HG03469 (cell line): Measurements from ENCODE around the gene PDK1.

Source experiments
- ATAC-seq: cut with Tn5 transposase; IDR thresholded peaks from one replicate; pipeline ENCODE4 v1.9.1; 2021; ENCODE audit warnings: mild to moderate bottlenecking, moderate library complexity, moderate number of reproducible peaks; ENCODE audit not compliant: unreplicated experiment

Gene PDK1

GRCh38 chr2:172596776-172597175 lies 40.9 kb downstream of the PDK1 start:
- no peak for ATAC-seq

DNA sequence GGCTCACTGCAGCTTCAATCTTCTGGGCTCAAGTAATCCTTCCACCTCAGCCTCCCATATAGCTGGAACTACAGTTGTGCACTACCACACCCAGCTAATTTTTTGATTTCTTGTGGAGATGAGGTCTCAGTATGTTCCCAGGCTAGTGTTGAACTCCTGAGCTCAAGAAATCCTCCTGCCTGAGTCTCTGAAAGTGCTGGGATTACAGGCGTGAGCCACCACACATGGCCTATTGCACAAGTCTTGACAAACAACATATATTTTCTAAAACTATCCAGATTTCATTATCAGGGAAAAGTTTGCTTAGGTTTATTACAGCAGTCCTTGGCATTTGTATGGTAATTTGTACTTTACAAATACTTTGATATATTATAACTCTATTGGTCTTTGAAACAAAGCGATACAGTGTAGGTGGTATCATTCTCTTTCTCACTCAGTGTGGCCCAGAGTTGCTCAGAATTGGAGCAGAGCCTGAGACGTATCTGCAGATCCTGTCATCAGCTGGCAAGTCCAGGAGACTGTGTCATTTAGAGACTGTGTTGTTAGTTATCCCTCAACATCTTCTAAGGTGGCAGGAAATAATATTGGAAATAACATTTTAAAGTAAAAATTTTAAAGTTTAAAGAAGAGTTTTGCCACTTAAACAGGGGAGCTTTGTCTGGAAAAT lies 41.4 kb downstream of the PDK1 start:
- no peak for ATAC-seq

DNA sequence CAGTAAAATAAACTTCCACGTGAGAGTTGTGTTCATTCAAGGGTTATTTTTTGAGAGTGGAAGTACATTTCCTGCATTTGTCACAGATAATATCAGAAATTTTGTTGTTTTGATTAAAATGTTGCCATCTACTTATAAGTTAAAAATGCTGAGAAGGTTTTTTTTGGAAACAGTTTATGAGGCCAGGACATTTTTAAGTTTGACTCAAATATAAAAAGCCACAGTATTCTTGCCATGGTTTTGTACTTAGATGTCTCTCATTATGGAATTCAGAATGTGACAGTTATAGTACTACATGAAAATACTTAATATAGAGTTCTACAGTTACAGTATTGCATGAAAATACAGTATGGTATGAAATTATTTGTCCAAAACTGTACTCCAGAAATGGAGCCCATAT lies 44.1 kb downstream of the PDK1 start:
- no peak for ATAC-seq

DNA sequence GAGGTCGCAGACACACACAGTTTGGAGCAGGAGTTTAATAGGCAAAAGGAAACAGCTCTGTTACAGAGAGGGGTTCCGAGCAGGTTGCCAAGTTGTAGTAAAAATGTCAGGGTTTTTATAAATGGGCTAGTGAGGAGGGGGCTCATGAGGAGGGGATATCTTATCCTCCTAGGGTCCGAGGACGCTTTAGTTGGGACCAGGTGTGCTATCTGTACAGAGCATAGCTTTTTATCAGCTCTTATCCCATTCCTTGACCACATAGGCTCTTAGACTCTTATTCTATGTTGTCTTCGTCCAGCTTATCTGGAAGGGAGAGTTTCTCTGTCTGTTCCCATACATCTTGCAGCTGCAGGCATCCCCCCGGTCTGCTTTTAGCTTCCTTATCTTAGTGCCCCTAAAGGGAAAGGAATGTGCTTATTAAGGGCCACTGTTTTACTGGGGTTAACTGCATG lies 44.7 kb downstream of the PDK1 start:
- no peak for ATAC-seq

GRCh38 chr2:172606285-172606684 lies 50.4 kb downstream of the PDK1 start:
- ATAC-seq, result no peak

DNA sequence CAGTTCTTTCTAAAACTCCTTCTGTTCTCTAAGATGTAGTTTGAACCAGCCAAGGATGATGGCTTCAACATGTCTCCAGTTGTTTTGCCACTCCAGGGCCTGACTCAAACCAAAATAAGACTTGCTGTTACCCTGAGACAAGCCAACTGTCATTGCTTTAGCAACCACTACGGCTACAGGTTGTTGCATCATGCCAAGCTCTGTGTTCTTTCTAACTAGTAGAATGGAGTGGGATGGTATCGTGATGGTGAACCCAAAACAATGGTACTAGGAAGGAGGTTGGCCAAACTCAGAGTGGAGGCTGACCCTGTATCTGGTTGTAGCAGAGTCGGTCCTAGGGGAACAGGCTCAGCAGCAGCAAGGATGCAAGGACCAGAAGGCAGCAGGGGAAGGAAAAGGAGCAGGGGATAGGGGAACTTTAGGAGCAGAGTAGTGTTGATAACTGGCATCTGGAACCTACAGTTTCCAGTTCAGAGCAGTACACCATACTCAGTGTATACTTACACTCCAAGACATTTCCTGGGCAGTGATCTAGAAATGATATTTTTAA lies 51.6 kb downstream of the PDK1 start:
- ATAC-seq, result no peak

DNA sequence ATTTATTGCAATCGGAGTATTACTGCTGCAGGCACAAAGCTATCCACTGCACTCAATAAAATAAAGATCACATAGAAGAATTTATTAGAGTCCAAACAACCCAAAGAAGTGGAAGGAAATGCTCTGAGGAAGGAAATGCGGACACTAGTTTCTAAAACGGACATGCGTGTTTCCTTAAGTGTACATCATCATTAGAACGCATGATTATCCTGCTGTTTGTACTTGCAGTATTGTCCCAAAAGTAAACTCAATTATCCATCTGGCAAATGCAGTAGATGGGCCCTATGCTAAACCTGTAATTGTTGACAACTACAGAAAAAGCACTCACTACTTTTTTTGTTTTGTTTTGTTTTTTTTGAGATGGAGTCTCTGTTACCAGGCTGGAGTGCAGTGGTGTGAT lies 53.6 kb downstream of the PDK1 start:
- ATAC-seq, result no peak

GRCh38 chr2:172612051-172612450 lies 56.2 kb downstream of the PDK1 start:
- ATAC-seq, result no peak

GRCh38 chr2:172613040-172613439 lies 57.1 kb downstream of the PDK1 start:
- no peak for ATAC-seq

DNA sequence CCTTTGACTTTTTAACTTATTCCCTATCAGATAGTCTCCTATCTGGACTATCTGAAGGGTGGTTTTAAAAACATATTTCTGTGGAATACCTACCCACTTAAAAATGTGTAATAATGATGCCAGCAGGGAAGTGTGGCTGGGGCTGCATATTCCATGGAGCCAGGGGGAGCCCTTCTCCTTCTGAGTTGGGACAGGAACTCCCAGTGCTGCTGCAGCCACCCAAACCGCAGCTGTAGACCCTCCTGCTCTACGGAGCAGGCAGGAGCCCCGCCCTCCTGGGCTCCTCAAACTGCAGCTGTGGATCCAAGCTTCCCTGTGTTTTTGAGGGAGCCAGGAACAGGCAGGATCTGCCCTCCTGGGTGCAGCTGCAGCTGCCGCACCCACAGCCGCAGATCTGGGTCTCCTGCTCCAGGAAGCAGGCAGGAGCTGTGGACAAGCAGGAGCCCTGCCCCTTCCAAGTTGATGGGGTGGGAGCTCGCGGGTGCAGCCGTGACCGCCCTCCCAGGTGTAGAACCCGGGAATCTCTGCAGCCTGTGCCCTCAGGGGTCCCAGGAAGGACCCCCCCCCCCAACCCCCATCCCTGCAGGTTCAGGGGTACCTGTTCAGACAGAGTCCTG lies 57.8 kb downstream of the PDK1 start:
- ATAC-seq, result no peak

- no peak for ATAC-seq
Observed at GRCh38 chr2:172614932-172615331, 59.0 kb downstream of the PDK1 start.

GRCh38 chr2:172615727-172616261 lies 59.9 kb downstream of the PDK1 start:
- no peak for ATAC-seq

- no peak for ATAC-seq
Observed at GRCh38 chr2:172617115-172617514, 61.2 kb downstream of the PDK1 start.

DNA sequence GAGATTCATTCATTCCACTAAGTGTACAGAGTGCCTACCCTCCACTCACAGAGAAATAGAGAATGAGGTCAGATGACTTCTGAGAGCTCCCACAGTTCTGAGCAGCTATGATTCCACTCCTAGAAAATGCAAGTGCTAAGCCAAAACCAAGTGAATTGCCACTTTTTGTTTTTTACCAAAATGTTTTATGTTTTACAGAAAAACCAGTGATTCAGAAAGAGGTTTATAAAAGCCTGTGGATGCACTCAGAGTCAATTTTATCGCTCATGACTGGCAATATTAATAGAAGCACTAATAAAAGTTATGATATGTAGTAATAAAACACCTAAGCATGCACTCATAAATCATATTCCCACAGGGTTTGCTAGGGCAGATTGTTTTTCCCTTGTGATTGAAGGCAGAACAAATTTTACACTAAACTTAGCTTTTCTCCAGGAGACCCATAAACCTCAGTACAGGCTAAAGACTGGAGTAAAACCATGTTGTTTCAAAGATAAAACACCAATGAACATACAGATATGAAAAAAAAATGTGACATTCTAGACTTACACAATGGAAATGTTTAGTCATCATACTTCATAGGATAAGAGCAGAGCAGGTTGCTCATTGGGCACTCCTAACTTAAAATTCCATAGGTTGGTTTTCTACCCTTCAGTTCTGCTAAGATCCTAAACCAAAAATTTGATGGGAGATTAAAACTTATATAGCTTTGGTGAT lies 67.5 kb downstream of the PDK1 start:
- ATAC-seq, result no peak

GRCh38 chr2:172624996-172625395 lies 69.1 kb downstream of the PDK1 start:
- no peak for ATAC-seq

- no peak for ATAC-seq
Observed at GRCh38 chr2:172627181-172627580, 71.3 kb downstream of the PDK1 start.

DNA sequence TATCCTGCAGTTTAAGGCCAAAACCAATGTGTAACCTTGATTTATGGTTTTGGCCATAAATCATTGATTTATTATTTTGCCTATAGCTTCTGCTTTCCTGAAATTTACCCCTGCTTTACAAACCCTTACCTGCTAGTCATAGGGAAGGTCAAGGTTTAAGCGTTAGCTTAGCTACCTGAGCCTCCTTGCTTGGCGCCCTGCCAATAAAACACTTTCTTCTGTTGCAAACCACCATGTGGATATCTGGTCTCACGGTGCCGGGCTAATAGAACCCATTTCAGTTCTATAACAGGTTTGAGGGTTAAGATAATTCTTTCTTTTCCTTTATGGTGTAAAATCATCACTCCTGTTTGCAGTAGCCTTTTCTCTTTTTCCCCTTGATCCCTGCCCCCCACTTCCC lies 72.2 kb downstream of the PDK1 start:
- ATAC-seq, result no peak

DNA sequence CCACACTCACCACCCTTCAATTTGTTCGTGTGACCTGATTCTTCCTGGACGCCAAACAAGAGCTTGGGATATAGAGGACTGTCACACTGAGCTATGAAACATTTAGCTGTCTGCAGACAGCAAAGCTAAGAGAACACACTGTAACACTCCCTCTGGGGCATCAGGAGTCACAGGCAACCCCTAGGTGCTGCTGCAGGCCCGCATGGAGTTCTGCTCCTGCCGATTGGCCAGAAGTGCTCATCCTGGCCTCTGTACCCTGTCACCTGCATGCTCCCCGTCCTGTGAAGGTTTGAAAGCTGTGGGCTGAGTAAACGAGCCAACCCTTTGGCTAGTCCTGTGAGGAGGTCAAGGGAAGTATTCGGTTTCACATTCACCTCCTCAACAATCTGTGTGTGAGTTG lies 73.7 kb downstream of the PDK1 start:
- ATAC-seq, result no peak

DNA sequence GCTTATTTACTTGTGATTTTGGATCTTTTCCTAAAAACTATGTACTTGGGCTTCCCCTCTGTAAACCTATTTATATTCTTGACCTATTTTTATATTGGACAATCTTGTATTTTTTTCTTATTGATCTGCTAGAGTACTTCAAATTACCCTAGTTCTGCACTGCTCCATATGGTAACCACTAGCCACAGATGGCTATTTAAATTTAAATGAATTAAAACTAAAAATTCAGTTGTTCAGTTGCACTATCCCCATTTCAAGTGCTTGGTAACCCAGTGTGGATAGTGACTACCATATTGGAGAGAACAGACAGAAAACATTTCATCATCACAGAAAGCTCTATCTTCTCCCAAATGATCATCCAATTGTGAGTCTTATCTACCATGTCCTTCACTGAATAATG lies 74.3 kb downstream of the PDK1 start:
- no peak for ATAC-seq

DNA sequence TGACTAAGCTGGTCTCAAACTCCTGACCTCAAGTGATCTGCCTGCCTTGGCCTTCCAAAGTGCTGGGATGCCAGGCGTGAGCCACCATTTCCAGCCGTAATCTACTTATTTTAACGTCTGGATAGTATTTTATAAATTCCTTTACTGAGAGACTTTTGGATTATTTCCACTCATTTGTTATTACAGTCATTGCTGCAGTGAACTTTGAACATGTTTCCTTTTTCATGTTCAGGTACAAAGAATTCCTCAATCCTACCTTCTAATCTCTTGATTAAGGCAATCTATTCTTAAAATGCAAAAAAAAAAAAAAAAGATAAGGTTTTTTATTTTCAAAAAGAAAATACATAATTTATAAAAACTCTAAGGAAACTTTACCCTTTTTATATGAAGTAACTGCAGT lies 78.6 kb downstream of the PDK1 start:
- no peak for ATAC-seq

- ATAC-seq, result no peak
Observed at GRCh38 chr2:172635548-172635947, 79.7 kb downstream of the PDK1 start.

GRCh38 chr2:172639256-172639655 lies 83.4 kb downstream of the PDK1 start:
- no peak for ATAC-seq
